Vagina (tissue), 2 donors: ENCODE measurements around the gene USP43.

Source experiments
- CTCF ChIP-seq, 3 experiments: fragments of 450-650 bp in 2 of 3; fragments of 200-600 bp in 1 of 3; sonication (generic) in 1 of 3; IDR thresholded peaks; one replicate each; pipeline ENCODE4 v1.5.1; 2017 to 2019; ENCODE audit warnings: antibody characterized with exemption in 3 of 3, mild to moderate bottlenecking in 2 of 3, moderate library complexity in 2 of 3
- POLR2AphosphoS5 ChIP-seq, 2 donors: sonication (generic); formaldehyde crosslinking; IDR thresholded peaks; one replicate each; pipeline ENCODE4 v1.9.0; 2017; ENCODE audit warnings: antibody characterized with exemption in 2 of 2, mild to moderate bottlenecking in 2 of 2, low read depth in 1 of 2; ENCODE audit not compliant: insufficient read depth in 1 of 2

- TF ChIP-seq CTCF (IDR thresholded peaks at IDR 0.05) = no peak
- no peak for TF ChIP-seq POLR2AphosphoS5 (IDR thresholded peaks at IDR 0.05; ENCODE audit: insufficient read depth in 1 of 2, low read depth in 1 of 2)
Measured at GRCh38 chr17:9769036-9769695, 123.8 kb downstream of the USP43 start.
